Activated gamma-delta T cell (primary cell): ENCODE results near the gene PDE6B.

Experiments
- DNase-seq: peaks from one replicate; lab custom pipeline; 2025; lab: John Stamatoyannopoulos, UW

PDE6B gene

DNA sequence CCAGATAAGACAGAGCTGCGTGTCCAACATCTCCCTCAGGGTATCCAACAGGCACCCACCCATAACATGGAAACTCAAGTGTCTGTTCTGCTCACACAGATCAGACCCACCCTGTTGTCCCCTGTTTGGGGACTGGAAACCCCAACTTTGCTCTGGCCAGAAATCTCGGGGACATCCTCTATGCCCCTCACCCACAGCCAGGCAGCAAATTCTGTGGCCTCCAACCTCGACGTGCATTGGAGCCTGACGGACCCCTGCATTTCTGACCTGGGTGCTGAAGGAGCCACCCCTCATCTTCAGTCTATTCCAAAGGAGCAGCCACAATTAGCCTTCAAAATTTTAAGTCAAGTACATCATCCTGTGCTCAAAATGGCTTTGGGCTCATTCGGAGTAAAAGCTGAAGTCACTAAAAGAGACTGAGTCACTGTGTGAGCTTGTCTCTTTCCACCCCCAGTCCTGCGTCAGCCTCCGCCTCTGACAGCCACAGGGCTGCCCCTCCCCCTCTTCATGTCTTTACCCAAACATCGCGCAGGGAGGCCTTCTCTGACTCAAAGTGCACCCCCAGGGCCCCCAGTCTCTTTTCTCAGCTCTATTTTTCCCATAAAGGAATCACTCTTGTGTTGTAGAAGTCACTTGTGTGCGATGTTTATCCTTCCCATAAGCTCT lies 24.4 kb upstream of the PDE6B start:
- no peak for DNase-seq

- DNase-seq, result no peak
Measured at GRCh38 chr4:601612-602558, 23.5 kb upstream of the PDE6B start.

GRCh38 chr4:602559-602942 lies 22.8 kb upstream of the PDE6B start:
- no peak for DNase-seq

DNA sequence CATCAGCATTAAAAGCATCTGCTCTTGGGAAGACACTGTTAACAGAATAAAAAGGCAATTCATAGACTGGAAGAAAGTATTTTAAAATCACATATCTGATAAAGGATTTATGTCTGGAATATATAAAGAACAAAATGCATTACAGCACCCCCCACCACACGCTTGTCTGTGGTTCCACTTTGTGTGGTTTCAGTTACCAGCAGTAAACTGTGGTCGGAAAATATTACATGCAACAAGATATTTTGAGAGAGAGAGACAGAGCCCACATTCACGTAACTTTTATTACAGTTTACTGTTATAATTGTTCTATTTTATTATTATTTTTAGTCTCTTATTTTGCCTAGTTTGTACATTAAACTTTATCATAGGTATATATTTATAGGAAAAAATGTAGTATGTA lies 21.2 kb upstream of the PDE6B start:
- DNase-seq, result no peak

GRCh38 chr4:605702-606425 lies 19.5 kb upstream of the PDE6B start:
- no peak for DNase-seq

GRCh38 chr4:608236-608635 lies 17.1 kb upstream of the PDE6B start:
- DNase-seq, result no peak

DNA sequence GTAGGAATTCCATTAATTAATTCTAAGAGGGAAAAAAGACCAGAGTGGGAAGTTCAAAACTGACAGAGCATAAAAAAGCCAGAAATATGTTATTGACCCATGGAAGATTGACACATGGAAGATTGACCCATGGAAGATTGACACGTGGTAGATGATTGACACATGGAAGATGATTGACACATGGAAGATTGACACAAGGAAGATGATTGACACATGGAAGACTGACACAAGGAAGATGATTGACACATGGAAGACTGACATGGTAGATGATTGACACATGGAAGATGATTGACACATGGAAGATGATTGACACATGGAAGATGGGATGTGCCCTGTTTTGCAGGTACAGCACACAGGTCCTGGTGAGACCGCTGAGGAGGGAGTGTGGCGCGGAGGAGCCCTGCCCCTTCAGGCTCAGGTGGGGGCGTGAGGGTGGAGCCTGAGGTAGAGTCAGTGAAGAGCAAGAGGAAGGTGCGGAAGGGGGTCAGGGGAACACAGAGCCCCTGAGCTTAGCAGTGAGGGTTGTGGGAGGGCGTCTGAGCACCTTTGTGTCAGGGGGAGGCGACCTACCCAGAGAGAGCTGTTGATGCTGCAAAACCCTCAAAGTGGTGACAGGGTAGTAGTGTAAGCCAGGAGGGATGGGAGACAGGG lies 15.8 kb upstream of the PDE6B start:
- no peak for DNase-seq

DNA sequence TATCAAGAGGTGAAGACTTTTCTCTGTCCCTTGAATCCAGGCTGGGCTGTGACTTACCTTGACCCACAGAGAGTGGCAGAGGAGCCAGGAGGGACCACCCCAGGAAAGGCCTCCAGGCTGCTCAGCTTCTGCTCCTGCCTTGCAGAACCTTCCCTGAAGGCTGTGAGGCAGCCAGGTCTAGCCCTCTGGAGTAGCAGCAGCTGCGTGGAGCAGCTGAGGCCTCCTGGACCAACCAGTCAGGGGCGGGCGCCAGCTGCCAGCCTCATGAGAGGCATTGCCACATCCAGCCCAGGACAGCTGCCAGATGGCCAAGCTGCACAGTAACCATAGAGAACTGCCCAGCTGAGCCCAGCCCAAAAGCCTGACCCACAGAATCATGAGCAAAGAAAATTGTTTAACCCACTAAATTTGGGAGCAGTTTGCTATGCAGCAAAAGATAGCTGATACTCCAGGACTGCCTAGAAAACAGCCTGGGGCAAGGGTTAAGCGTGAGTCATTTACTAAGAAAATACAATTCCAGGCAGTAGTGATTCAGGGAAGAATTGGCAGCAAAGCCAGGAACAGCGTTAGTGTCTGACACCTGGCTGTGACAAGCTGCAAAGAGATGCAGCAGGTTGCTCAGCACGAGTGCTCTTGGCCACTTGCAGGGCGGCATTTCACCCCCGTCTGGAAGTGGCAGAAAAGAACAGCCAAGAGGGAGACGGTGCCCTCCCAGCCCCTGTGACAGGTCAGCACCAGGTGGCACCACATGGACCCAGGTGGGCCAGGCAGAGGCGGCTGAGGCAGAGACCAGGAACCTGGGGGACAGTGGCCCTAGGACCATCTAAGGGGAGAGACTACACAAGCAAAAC lies 14.7 kb upstream of the PDE6B start:
- no peak for DNase-seq

DNA sequence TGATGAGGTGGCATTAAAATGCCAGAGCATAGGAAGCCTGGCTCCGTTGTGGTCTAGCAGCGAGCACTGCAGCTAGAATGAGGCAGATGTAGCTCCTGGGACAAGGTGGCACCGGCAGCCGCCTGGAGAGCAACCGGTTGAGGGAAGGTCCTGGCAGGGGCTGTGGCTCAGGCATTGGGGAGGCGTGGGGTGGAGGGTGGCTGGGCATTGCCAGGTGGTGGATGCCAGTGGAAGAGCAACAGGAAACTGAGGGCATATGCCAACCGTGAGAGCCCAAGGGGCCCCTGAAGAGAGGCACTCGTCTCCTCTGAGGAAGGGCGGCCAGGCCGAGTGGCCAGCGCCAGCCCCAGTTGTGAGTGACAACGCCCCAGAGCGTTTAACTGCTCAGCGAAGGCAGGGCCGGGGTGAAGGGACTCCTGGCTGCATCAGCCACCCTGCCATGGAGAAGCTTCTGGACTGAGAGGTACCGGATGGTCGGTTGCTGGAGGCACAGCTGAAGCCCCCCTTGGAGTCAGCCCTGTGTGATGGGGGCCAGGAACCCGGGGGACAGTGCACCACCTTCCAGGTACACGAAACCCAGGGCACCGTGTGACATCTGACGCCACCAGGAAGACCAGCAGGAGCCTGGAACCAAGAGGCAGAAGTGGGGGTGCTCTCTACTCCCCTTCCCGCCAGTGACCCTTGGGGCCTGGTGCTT lies 13.2 kb upstream of the PDE6B start:
- no peak for DNase-seq

- DNase-seq, result no peak
Measured at GRCh38 chr4:612749-613125, 12.6 kb upstream of the PDE6B start.

GRCh38 chr4:613126-613525 lies 12.2 kb upstream of the PDE6B start:
- no peak for DNase-seq

DNA sequence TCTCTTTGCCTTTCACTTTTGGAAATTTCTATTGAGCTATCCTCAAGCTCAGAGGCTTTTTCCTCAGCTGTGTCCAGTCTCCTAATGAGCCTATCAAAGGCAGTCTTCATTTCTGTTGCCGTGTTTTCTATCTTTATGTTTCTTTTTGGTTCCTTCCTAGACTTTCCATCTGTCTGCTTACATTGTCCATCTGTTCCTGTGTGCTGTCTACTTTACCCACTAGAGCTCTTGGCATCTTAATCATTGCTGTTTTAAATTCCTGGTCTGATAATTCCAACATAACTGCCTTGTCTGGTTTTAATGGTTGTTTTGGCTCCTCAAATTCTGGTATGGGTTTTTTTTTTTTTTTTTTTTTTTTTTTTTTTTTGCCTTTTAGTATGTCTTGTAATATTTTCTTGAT lies 9.3 kb upstream of the PDE6B start:
- DNase-seq, result no peak

DNA sequence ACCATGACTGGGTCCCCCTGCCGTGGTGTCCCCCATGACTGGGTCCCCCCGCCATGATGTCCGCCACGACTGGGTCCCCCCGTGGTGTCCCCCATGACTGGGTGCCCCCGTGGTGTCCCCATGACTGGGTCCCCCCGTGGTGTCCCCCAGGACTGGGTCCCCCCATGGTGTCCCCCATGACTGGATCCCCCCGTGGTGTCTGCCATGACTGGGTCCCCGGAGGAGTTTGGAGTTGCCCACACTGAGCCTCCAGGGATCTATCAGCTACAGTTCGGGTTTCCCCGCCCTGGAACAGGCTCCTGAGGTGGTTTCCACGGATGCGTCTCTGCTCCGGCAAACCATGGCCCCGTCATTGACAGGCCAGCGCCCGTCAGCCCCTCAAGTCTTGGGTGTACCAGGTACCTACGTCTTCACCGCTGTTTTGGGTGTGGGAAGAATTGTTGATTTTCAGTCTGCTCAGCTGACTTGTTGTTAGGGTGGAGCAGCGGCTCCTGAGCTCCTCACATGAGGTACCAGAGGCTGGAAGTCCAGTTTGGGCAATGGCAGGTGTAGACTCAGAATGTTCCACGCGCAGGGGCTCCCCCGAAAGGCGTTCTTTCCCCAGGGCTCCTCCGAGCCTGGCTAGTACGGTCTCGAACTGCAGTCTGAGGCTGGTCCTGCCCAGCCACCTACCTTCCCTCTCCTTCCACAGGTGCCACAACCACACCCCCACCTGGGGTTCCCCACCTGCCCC lies 8.3 kb upstream of the PDE6B start:
- no peak for DNase-seq

DNA sequence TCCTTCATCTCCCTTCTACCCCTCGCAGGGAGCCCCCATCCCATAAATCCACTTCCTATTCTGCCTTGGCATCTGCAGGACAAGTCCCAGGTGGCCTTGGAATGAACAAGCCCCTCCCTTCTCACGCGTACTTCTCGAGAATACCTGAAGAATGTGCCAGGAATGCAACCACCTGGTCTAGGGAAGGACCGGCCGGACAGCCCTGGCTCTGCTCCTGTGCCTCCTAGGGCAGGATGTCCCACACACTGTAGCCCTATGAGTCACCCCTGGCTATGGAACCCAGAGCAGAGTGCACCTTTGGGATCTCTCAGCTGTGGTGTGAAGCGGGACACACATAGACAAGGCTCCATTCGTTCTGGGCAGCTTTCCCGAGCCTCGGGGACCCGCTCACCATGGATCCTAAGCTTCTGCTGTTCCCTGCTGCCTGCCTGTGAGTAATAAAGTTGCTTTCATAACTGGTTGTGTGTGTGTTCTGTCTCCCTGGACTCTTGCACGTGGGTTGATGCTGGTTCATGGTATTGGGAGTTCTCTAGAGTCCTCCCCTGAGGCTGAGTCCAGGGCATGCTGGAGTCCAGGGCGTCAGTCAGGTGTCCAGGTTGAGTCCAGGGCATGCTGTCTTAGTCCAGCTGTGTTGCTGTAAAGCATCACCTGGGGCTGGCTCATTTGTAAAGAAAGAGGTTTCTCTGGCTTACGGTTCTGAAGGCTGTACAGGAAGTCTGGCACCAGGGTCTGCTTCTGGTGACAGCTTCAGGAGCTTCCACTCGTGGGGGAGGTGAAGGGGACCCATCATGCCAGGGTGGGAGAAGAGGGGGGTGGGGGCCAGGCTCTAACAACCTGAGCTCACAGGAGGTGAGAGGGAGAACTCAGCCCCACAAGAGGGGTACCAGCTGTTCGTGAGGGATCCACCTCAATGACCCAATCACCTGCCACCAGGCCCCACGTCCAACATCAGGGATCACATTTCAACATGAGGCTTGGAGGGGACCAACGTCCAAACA lies 7.4 kb upstream of the PDE6B start:
- DNase-seq, result no peak

GRCh38 chr4:620201-620600 lies 5.2 kb upstream of the PDE6B start:
- DNase-seq, result no peak

DNA sequence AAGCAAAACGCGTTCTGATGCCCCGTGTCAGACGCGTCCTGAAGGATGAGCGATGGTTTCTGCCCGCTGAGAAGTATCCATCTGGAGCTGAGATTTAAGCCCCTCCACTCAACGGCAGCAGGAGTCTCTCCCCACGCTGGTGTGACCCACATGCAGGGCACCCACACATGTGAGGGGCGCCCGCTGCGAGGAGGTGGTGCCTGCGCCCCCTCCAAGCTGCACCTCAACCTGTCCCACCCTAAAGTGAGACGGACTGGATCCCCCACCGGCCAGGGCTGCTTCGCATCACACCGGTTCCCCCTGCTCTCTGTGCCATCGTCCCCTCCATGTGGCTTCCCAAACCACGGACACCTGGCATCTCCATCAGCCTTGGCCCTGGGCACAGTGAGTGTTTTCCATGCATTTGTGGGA lies 4.5 kb upstream of the PDE6B start:
- DNase-seq, result no peak

DNA sequence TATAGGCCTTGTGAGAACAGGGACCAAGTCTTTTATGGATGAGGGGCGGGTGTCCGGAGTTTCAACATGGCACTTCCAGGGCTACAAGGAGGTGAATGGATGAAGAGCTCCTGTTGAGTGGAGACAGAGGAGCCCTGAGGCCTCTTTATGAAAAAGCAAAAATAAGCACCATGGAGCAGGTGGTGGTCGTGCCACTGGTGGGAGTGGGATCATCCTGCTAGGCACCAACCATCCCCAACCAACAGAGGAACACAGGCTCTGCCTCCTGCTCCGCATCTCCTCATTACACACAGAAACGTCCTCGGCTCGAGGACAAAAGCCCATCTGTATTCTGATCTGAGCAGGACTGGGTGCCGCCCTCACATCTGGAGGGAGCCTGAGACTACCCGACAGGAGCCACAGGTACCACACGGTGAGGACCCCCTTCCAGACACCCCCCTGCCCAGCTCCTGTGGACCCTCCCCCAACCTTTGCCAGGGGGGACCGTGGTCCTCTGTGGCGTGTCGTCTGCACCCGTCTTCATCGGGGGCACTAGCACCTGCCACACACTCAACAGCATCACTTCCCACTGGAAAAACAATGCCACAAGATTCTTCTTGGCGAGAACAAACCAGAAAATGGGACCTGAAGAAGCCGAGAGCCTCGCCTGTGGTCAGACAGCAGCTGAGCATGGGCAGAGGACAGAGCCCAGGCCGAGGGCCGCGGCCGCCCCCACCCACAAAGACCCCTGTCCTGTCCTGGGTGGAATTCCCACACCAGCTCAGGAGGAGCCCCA lies 3.9 kb upstream of the PDE6B start:
- no peak for DNase-seq
